Measurements from ENCODE around the gene DYNLT4. TPM values are rescaled to one million over a fixed set of nuclear protein-coding genes. Genes with fewer than 3 reads are reported as not detected.

The DYNLT4 gene
- total RNA-seq, 1 donor from 2014 or later = 1.4 TPM

- Mint-ChIP-seq H3K9me3 (ENCODE audit: unreplicated experiment) (no peaks in the 10 kb centered on the region), H3K4me3 (ENCODE audit: unreplicated experiment) (no peak overlapping the region), H3K36me3 (ENCODE audit: low read depth, unreplicated experiment) (no peaks in the 10 kb centered on the region), H3K27ac (ENCODE audit: unreplicated experiment) (no peak overlapping the region), H3K4me1 (ENCODE audit: unreplicated experiment) (peaks cover 2% of the 10 kb centered on the region), H3K27me3 (ENCODE audit: unreplicated experiment) (peaks cover 7% of the 10 kb centered on the region)
- TF ChIP-seq CTCF (IDR thresholded peaks at IDR 0.05; ENCODE audit: unreplicated experiment) = no peak
- no peak for DNase-seq (ENCODE audit: low spot score)
These were observed 16.0 kb downstream of the DYNLT4 start for GRCh38 chr1:44790968-44791801.

- Mint-ChIP-seq H3K27me3 (ENCODE audit: unreplicated experiment) (peaks cover 15% of the 10 kb centered on the region), H3K36me3 (ENCODE audit: low read depth, unreplicated experiment) (no peaks in the 10 kb centered on the region), H3K27ac (ENCODE audit: unreplicated experiment) (no peak within 1 kb of the TSS), H3K9me3 (ENCODE audit: unreplicated experiment) (no peaks in the 10 kb centered on the region), H3K4me1 (ENCODE audit: unreplicated experiment) (peaks cover 8% of the 10 kb centered on the region), H3K4me3 (ENCODE audit: unreplicated experiment) (no peak within 1 kb of the TSS)
- TF ChIP-seq CTCF (IDR thresholded peaks at IDR 0.05; ENCODE audit: unreplicated experiment) = no peak
- DNase-seq (ENCODE audit: low spot score) = no peak
These were observed 18.9 kb downstream of the DYNLT4 start, which contains the start of gene BEST4 for GRCh38 chr1:44788120-44788860. Gene BEST4 (minus strand): TSS chr1:44788170. CDS start chr1:44787705, 465 bp downstream.

- DNase-seq (ENCODE audit: low spot score) = no peak
- Mint-ChIP-seq H3K4me1 (ENCODE audit: unreplicated experiment) (peaks cover 8% of the 10 kb centered on the region), H3K27ac (ENCODE audit: unreplicated experiment) (no peak overlapping the region), H3K4me3 (ENCODE audit: unreplicated experiment) (no peak overlapping the region), H3K9me3 (ENCODE audit: unreplicated experiment) (no peaks in the 10 kb centered on the region), H3K36me3 (ENCODE audit: low read depth, unreplicated experiment) (no peaks in the 10 kb centered on the region), H3K27me3 (ENCODE audit: unreplicated experiment) (peaks cover 16% of the 10 kb centered on the region)
- no peak for TF ChIP-seq CTCF (IDR thresholded peaks at IDR 0.05; ENCODE audit: unreplicated experiment)
These were observed 19.6 kb downstream of the DYNLT4 start for GRCh38 chr1:44787506-44787905.

GRCh38 chr1:44786841-44787426 is 20.2 kb downstream of the DYNLT4 start:
- DNase-seq (ENCODE audit: low spot score) = no peak
- Mint-ChIP-seq H3K9me3 (ENCODE audit: unreplicated experiment) (no peaks in the 10 kb centered on the region), H3K27ac (ENCODE audit: unreplicated experiment) (no peak overlapping the region), H3K36me3 (ENCODE audit: low read depth, unreplicated experiment) (no peaks in the 10 kb centered on the region), H3K27me3 (ENCODE audit: unreplicated experiment) (peaks cover 16% of the 10 kb centered on the region), H3K4me3 (ENCODE audit: unreplicated experiment) (no peak overlapping the region), H3K4me1 (ENCODE audit: unreplicated experiment) (peaks cover 8% of the 10 kb centered on the region)
- no peak for TF ChIP-seq CTCF (IDR thresholded peaks at IDR 0.05; ENCODE audit: unreplicated experiment)

Data from endothelial cell (in vitro differentiated cells).